Activated naive CD8-positive, alpha-beta T cell (primary cell): ENCODE data around the gene ADAMTS3.

Experiments used
- H3K27ac Mint-ChIP-seq: one replicate; pipeline ENCODE4 v1.8.0; 2021; ENCODE audit warnings: mixed read lengths
- H3K27me3 Mint-ChIP-seq: one replicate; pipeline ENCODE4 v1.8.0; 2021; ENCODE audit warnings: mixed read lengths
- H3K36me3 Mint-ChIP-seq: one replicate; pipeline ENCODE4 v1.8.0; 2021; ENCODE audit warnings: mixed read lengths
- H3K4me1 Mint-ChIP-seq: one replicate; pipeline ENCODE4 v1.8.0; 2021; ENCODE audit warnings: low read depth, mixed read lengths
- H3K4me3 Mint-ChIP-seq: one replicate; pipeline ENCODE4 v1.8.0; 2021; ENCODE audit warnings: mild to moderate bottlenecking, mixed read lengths
- H3K9me3 Mint-ChIP-seq: one replicate; pipeline ENCODE4 v1.8.0; 2021; ENCODE audit warnings: low read depth, mixed read lengths

The ADAMTS3 gene

DNA sequence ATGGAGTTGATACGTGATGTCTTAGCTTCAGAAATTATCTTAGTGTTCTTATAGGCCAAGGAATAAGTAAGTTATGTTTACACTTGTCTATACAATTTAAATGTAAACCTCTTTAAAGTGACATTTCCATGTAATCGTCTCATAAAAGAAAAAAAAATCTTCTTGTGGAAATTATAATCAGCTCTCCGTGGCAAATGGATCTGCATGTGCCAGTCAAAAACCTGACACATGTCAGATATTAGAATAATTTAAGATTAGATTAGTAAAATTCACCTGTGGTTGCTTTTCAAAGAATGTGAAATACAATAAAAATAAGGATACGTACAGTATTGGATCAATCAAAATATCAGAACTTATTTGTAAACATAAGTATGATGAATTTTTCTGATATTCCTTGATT is 263.9 kb downstream of the ADAMTS3 start:
- Mint-ChIP-seq H3K27me3 (peaks cover 2% of the 10 kb centered on the region), H3K4me3 (no peak overlapping the region), H3K36me3 (no peaks in the 10 kb centered on the region), H3K27ac (no peak overlapping the region), H3K9me3 (no peaks in the 10 kb centered on the region), H3K4me1 (no peaks in the 10 kb centered on the region)

DNA sequence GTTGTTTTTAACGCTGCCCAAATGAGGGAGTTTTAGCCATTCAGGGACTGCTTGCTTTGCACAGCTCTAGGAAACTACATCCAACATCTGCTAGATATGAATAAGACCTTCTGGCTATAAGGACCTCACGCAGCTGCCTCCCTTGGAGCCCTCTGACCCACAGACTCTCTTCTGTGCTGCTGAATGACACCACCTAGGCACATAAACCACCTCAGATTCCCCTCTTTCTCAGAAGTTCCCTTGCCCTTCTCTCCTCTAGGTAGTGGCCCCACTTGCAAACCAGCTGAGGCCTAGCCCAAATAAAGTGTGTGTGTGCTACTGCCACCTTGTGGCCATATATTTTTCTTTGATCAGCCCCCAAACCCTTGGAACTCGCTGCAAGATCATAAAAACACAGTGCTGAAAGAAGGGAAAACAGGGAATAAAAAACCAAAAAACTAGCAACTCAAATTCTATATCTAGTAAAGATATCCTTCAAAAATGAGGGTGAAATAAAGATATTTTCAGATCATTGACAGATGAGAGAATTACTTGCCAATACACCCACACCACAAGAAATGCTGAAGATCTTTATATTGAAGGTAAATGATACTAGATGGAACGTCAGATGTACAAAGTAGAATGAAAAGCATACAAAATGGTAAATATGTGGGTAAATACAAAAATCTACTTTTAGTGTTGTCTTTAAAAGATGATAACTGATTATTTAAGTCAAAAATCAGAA is 265.9 kb downstream of the ADAMTS3 start:
- Mint-ChIP-seq H3K4me3 (no peak overlapping the region), H3K9me3 (no peaks in the 10 kb centered on the region), H3K36me3 (no peaks in the 10 kb centered on the region), H3K27ac (no peak overlapping the region), H3K4me1 (no peaks in the 10 kb centered on the region), H3K27me3 (no peaks in the 10 kb centered on the region)

DNA sequence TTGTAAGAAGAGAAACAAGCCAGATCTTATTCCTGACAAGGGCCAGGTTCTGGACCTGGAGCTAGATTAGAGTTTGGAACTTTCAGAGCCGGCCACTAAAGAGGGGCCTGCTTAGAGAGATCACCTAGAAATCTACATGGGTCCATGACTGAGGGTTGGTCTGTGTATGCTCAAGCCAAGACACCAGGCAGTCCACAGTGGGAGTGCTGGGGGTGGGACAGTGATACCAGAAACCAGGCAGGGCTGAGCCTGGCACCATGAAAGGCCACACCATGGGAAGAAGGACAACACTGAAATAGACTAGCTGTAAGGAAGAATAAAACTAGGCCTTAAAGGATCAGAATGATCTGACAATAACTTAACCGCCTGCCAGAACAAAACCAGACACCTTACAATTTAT is 267.3 kb downstream of the ADAMTS3 start:
- no peaks in the 10 kb centered on the region for H3K36me3 Mint-ChIP-seq
- H3K27me3 Mint-ChIP-seq = no peaks in the 10 kb centered on the region
- no peak overlapping the region for H3K27ac Mint-ChIP-seq
- H3K9me3 Mint-ChIP-seq = no peaks in the 10 kb centered on the region
- H3K4me3 Mint-ChIP-seq = no peak overlapping the region
- H3K4me1 Mint-ChIP-seq = no peaks in the 10 kb centered on the region

- Mint-ChIP-seq H3K4me3 (no peak overlapping the region), H3K9me3 (no peaks in the 10 kb centered on the region), H3K36me3 (no peaks in the 10 kb centered on the region), H3K27ac (no peak overlapping the region), H3K4me1 (no peaks in the 10 kb centered on the region), H3K27me3 (no peaks in the 10 kb centered on the region)
Observed at GRCh38 chr4:72300126-72300525, 268.9 kb downstream of the ADAMTS3 start.

GRCh38 chr4:72295966-72296557 is 273.0 kb downstream of the ADAMTS3 start:
- H3K4me3 Mint-ChIP-seq = no peak overlapping the region
- peaks cover 12% of the 10 kb centered on the region for H3K27me3 Mint-ChIP-seq
- H3K27ac Mint-ChIP-seq = no peak overlapping the region
- H3K36me3 Mint-ChIP-seq = no peaks in the 10 kb centered on the region
- no peaks in the 10 kb centered on the region for H3K4me1 Mint-ChIP-seq
- H3K9me3 Mint-ChIP-seq = no peaks in the 10 kb centered on the region

GRCh38 chr4:72290737-72291136 is 278.3 kb downstream of the ADAMTS3 start:
- Mint-ChIP-seq H3K4me1 (no peaks in the 10 kb centered on the region), H3K9me3 (no peaks in the 10 kb centered on the region), H3K27ac (no peak overlapping the region), H3K36me3 (no peaks in the 10 kb centered on the region), H3K4me3 (no peak overlapping the region), H3K27me3 (peaks cover 19% of the 10 kb centered on the region)

GRCh38 chr4:72286910-72287309 is 282.1 kb downstream of the ADAMTS3 start:
- Mint-ChIP-seq H3K4me3 (no peak overlapping the region), H3K9me3 (no peaks in the 10 kb centered on the region), H3K27ac (no peak overlapping the region), H3K36me3 (no peaks in the 10 kb centered on the region), H3K27me3 (peaks cover 7% of the 10 kb centered on the region), H3K4me1 (no peaks in the 10 kb centered on the region)

DNA sequence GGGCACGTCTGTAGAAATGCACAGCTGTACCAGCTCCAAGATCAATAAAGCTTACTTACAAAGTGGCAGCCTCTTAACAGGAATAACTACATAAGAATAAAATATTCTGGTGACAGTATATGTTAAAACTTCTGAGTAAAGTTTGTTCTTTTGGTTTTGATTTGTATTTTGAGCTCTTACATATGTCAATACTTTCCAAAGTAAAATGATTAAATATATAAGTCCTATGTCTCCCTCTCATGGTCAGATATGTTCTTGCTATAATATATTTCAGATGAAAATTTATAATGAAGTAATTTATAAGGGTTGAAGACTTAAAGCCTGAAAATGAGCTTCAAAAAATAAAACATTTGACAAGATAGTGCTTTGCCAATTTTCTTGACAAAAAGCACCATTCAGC is 282.8 kb downstream of the ADAMTS3 start:
- H3K27me3 Mint-ChIP-seq = peaks cover 7% of the 10 kb centered on the region
- no peak overlapping the region for H3K27ac Mint-ChIP-seq
- no peak overlapping the region for H3K4me3 Mint-ChIP-seq
- no peaks in the 10 kb centered on the region for H3K9me3 Mint-ChIP-seq
- H3K4me1 Mint-ChIP-seq = no peaks in the 10 kb centered on the region
- H3K36me3 Mint-ChIP-seq = no peaks in the 10 kb centered on the region

GRCh38 chr4:72283357-72283756 is 285.7 kb downstream of the ADAMTS3 start:
- H3K9me3 Mint-ChIP-seq = no peaks in the 10 kb centered on the region
- H3K4me1 Mint-ChIP-seq = no peaks in the 10 kb centered on the region
- H3K36me3 Mint-ChIP-seq = no peaks in the 10 kb centered on the region
- H3K4me3 Mint-ChIP-seq = no peak overlapping the region
- peaks cover 7% of the 10 kb centered on the region for H3K27me3 Mint-ChIP-seq
- H3K27ac Mint-ChIP-seq = no peak overlapping the region

DNA sequence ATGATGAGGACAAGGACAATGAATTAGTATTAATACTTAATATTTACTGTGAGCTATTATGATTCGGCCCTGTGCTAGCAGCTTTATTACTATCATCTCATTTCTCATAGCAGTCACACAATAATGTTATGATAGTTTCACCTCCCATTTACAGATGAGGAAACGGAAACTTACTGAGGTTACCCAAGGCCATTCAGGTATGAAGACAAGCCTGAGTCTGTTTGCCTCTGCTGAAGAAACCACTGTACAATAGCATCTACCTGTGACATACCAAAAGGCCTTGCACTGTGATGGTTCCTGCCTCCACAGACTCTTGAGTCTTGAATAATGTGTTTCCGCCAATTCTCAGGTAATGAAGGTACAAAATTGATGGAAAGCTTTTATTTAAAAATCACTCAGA is 288.8 kb downstream of the ADAMTS3 start:
- Mint-ChIP-seq H3K4me1 (no peaks in the 10 kb centered on the region), H3K27me3 (no peaks in the 10 kb centered on the region), H3K27ac (no peak overlapping the region), H3K4me3 (no peak overlapping the region), H3K36me3 (no peaks in the 10 kb centered on the region), H3K9me3 (no peaks in the 10 kb centered on the region)

DNA sequence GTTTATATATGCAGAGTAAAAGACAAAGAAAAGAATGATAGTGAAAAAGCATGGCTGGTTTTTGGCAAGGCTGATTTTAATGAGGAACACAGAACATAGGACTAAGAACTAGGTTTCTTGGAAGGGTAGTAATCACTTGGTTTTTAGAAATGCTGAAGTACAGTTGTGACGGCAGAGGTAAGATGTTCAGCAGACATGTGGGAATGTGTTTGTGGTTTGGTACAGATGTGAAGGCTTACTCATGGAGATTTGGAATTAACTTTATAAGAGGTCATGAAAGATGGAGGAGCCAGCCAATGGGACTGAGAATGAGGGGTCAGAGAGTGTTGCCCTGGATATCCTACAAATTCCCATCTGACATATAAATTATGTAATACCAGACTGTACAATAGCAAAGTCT is 293.6 kb downstream of the ADAMTS3 start:
- no peaks in the 10 kb centered on the region for H3K4me1 Mint-ChIP-seq
- no peak overlapping the region for H3K4me3 Mint-ChIP-seq
- no peaks in the 10 kb centered on the region for H3K27me3 Mint-ChIP-seq
- H3K27ac Mint-ChIP-seq = no peak overlapping the region
- peaks cover 4% of the 10 kb centered on the region for H3K9me3 Mint-ChIP-seq
- no peaks in the 10 kb centered on the region for H3K36me3 Mint-ChIP-seq

- no peak overlapping the region for H3K4me3 Mint-ChIP-seq
- no peaks in the 10 kb centered on the region for H3K36me3 Mint-ChIP-seq
- H3K9me3 Mint-ChIP-seq = peaks cover 4% of the 10 kb centered on the region
- H3K27me3 Mint-ChIP-seq = no peaks in the 10 kb centered on the region
- H3K4me1 Mint-ChIP-seq = no peaks in the 10 kb centered on the region
- no peak overlapping the region for H3K27ac Mint-ChIP-seq
Observed at GRCh38 chr4:72274251-72274650, 294.8 kb downstream of the ADAMTS3 start.

DNA sequence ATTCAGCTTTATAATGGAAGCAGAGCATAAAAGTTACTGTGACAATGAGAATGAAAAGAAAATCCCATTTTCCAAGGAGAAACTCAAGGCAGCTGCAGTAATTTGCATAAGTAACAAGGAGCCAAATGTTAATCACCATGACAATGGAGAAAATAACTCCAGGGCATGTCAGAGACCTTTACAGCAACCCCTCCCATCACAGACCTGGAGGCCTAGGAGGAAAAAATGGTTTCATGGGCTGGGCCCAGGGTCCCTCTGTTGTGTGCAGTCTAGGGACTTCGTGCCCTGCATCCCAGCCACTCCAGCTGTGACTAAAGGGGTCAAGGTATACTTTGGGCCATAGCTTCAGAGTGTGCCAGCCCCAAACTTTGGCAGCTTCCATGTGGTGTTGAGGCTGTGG is 313.8 kb downstream of the ADAMTS3 start:
- Mint-ChIP-seq H3K27ac (no peak overlapping the region), H3K4me1 (no peaks in the 10 kb centered on the region), H3K27me3 (peaks cover 4% of the 10 kb centered on the region), H3K4me3 (no peak overlapping the region), H3K9me3 (peaks cover 7% of the 10 kb centered on the region), H3K36me3 (no peaks in the 10 kb centered on the region)

DNA sequence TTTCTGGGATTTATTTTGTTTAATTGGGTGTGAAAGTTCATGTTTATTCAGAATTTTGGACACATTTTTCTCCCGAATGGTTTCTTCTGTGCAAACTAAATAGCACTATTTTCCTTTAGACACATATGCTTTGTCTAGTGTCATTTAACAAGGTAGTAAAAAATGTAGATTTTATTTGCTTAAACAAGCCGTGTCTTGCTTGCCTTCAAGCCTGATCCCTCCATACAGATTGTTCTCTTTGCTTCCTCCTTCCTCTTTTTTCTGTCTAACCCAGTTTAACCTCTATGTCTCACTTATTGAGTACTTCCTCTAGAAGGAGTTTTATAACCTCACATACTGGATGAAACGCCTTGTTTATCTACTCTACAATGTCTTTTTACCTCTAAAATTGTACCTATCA is 325.4 kb downstream of the ADAMTS3 start:
- H3K27me3 Mint-ChIP-seq = peaks cover 3% of the 10 kb centered on the region
- H3K9me3 Mint-ChIP-seq = no peaks in the 10 kb centered on the region
- H3K4me1 Mint-ChIP-seq = no peaks in the 10 kb centered on the region
- no peak overlapping the region for H3K27ac Mint-ChIP-seq
- H3K4me3 Mint-ChIP-seq = no peak overlapping the region
- H3K36me3 Mint-ChIP-seq = no peaks in the 10 kb centered on the region

- no peaks in the 10 kb centered on the region for H3K4me1 Mint-ChIP-seq
- no peaks in the 10 kb centered on the region for H3K36me3 Mint-ChIP-seq
- H3K27ac Mint-ChIP-seq = no peak overlapping the region
- peaks cover 1% of the 10 kb centered on the region for H3K27me3 Mint-ChIP-seq
- H3K4me3 Mint-ChIP-seq = no peak overlapping the region
- H3K9me3 Mint-ChIP-seq = peaks cover 4% of the 10 kb centered on the region
Observed at GRCh38 chr4:72239487-72240116, 329.4 kb downstream of the ADAMTS3 start.
